Measurements from ENCODE around the gene NSG1.

GRCh38 chr4:4390515-4391240 is 3.8 kb downstream of the NSG1 start:
- TF ChIP-seq, protein P1, sequence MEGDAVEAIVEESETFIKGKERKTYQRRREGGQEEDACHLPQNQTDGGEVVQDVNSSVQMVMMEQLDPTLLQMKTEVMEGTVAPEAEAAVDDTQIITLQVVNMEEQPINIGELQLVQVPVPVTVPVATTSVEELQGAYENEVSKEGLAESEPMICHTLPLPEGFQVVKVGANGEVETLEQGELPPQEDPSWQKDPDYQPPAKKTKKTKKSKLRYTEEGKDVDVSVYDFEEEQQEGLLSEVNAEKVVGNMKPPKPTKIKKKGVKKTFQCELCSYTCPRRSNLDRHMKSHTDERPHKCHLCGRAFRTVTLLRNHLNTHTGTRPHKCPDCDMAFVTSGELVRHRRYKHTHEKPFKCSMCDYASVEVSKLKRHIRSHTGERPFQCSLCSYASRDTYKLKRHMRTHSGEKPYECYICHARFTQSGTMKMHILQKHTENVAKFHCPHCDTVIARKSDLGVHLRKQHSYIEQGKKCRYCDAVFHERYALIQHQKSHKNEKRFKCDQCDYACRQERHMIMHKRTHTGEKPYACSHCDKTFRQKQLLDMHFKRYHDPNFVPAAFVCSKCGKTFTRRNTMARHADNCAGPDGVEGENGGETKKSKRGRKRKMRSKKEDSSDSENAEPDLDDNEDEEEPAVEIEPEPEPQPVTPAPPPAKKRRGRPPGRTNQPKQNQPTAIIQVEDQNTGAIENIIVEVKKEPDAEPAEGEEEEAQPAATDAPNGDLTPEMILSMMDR (IDR thresholded peaks at IDR 0.05; ENCODE audit: low read depth, low read length, poor library complexity, severe bottlenecking), result no peak
- no peak for TF ChIP-seq EZH2phosphoT487 (IDR thresholded peaks at IDR 0.05; ENCODE audit: borderline replicate concordance, low read length)

Measured in DOHH2 (cell line).